ENCODE data around the gene TMEM170B.

Gene TMEM170B

DNA sequence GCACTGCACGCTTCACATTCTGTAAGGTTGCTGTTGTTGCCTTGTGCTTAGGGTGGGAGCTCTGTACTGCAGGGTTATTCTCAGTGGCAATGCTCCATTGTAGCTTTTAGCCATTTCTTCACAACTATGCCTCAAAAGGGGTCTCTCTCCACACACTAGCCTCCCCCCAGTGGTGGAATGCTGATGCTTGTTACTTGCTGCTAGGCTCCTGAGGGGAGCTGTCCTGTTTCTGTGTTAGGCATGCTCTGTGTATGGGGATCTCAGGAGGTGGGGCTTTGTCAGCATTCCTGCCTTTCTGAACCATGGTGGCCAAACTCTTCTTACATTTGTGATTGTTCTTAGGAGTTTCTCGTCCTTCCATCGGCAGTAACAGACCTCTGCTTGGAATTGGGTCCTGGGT lies 18.8 kb downstream of the TMEM170B start:
- H3K9me3 ChIP-seq (ENCODE audit: insufficient read depth, low read depth, low read length) = no peaks in the 10 kb centered on the region
- H2AK5ac ChIP-seq (ENCODE audit: low read length) = no peak overlapping the region
- no peak for DNase-seq
- H3K79me1 ChIP-seq (ENCODE audit: low read length) = no peaks in the 10 kb centered on the region
- H3K4me3 ChIP-seq (ENCODE audit: low read depth, low read length) = no peak overlapping the region
- no peak overlapping the region for H3K4ac ChIP-seq (ENCODE audit: low read depth, low read length)
- H3K36me3 ChIP-seq (ENCODE audit: control insufficient read depth in 1 of 2, insufficient read depth in 2 of 2, low read length in 2 of 2) = no peaks in the 10 kb centered on the region
- no peak overlapping the region for H3K27ac ChIP-seq (ENCODE audit: low read depth, low read length)
- H3K14ac ChIP-seq (ENCODE audit: low read length) = no peak overlapping the region
- H4K12ac ChIP-seq (ENCODE audit: low read depth, low read length) = no peak overlapping the region
- WGBS (ENCODE audit: extremely low coverage, insufficient coverage, insufficient read length) = no CpG with 5 or more reads among the region's 3 CpGs
- no peak overlapping the region for H3K4me2 ChIP-seq (ENCODE audit: low read length)
- no peak overlapping the region for H4K8ac ChIP-seq (ENCODE audit: low read depth, low read length)
- no peak overlapping the region for H4K91ac ChIP-seq (ENCODE audit: low read depth, low read length)
- H3K27me3 ChIP-seq (ENCODE audit: insufficient read depth, low read length) = no peaks in the 10 kb centered on the region
- H2AFZ ChIP-seq (ENCODE audit: insufficient read depth, low read length, poor library complexity) = no peak overlapping the region
- no peak overlapping the region for H3K18ac ChIP-seq (ENCODE audit: low read length)
- H3K9ac ChIP-seq (ENCODE audit: low read length) = no peak overlapping the region
- H3K79me2 ChIP-seq (ENCODE audit: control insufficient read depth, insufficient read depth, low read length, poor library complexity) = no peaks in the 10 kb centered on the region
- H2BK5ac ChIP-seq (ENCODE audit: low read depth, low read length, poor library complexity) = no peak overlapping the region
- no peaks in the 10 kb centered on the region for H3K4me1 ChIP-seq (ENCODE audit: control insufficient read depth in 1 of 2, insufficient read depth in 2 of 2, low read length in 2 of 2)
- no peak overlapping the region for H2BK120ac ChIP-seq (ENCODE audit: insufficient read depth, low read length, poor library complexity)
- H3K23ac ChIP-seq (ENCODE audit: low read length) = no peak overlapping the region
- no peak overlapping the region for H2BK12ac ChIP-seq (ENCODE audit: low read length)

DNA sequence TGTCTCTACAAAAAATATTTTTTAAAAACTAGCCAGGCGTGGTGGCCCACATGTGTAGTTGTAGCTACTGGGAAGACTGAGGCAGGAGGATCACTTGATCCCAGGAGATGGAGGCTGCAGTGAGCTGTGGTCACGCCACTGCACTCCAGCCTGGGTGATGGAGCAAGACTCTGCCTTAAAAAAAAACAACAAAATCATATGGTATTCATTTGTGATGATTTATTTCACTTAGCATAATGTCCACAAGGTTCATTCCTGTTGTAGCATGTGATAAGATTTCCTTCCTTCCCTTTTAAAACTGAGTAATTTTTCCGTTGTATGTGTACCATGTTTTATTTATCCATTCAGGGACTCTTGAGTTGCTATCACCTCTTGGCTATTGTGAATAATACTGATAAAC lies 26.2 kb downstream of the TMEM170B start:
- Histone ChIP-seq H4K8ac (ENCODE audit: low read depth, low read length) (no peak overlapping the region), H2AK5ac (ENCODE audit: low read length) (no peak overlapping the region), H3K9me3 (ENCODE audit: insufficient read depth, low read depth, low read length) (no peaks in the 10 kb centered on the region), H3K4me1 (ENCODE audit: control insufficient read depth in 1 of 2, insufficient read depth in 2 of 2, low read length in 2 of 2) (no peaks in the 10 kb centered on the region), H3K79me2 (ENCODE audit: control insufficient read depth, insufficient read depth, low read length, poor library complexity) (no peaks in the 10 kb centered on the region), H3K9ac (ENCODE audit: low read length) (no peak overlapping the region), H2BK120ac (ENCODE audit: insufficient read depth, low read length, poor library complexity) (no peak overlapping the region), H3K18ac (ENCODE audit: low read length) (no peak overlapping the region), H3K4me3 (ENCODE audit: low read depth, low read length) (no peak overlapping the region), H3K4ac (ENCODE audit: low read depth, low read length) (no peak overlapping the region), H3K79me1 (ENCODE audit: low read length) (no peaks in the 10 kb centered on the region), H3K14ac (ENCODE audit: low read length) (no peak overlapping the region), H2BK5ac (ENCODE audit: low read depth, low read length, poor library complexity) (no peak overlapping the region), H4K91ac (ENCODE audit: low read depth, low read length) (no peak overlapping the region), H2AFZ (ENCODE audit: insufficient read depth, low read length, poor library complexity) (no peak overlapping the region), H3K27me3 (ENCODE audit: insufficient read depth, low read length) (no peaks in the 10 kb centered on the region), H2BK12ac (ENCODE audit: low read length) (no peak overlapping the region), H3K27ac (ENCODE audit: low read depth, low read length) (no peak overlapping the region), H3K36me3 (ENCODE audit: control insufficient read depth in 1 of 2, insufficient read depth in 2 of 2, low read length in 2 of 2) (no peaks in the 10 kb centered on the region), H4K12ac (ENCODE audit: low read depth, low read length) (no peak overlapping the region), H3K4me2 (ENCODE audit: low read length) (no peak overlapping the region), H3K23ac (ENCODE audit: low read length) (no peak overlapping the region)
- no peak for DNase-seq
- WGBS (ENCODE audit: extremely low coverage, insufficient coverage, insufficient read length) = no CpG with 5 or more reads among the region's 3 CpGs

DNA sequence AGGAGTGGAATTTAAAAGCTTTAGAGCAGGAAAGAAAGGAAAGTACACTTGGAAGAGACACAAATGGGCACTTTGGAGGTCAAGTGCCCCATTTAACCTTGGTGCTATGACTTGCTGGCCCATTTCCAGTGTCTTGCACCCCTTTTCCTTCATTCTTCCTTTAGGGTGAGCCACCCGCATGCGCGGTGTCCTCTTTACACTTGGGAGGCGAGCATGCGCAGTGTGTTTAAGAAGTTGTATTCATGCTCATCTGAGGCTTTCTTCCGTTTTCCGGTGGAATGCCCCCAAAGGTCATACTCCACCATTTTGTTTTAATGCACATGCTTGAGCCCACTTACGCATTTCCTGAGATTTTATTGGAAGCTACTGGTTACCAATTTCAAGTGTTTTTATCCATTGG lies 29.1 kb downstream of the TMEM170B start:
- Histone ChIP-seq H2BK120ac (ENCODE audit: insufficient read depth, low read length, poor library complexity) (no peak overlapping the region), H3K23ac (ENCODE audit: low read length) (no peak overlapping the region), H3K79me1 (ENCODE audit: low read length) (no peaks in the 10 kb centered on the region), H3K4me1 (ENCODE audit: control insufficient read depth in 1 of 2, insufficient read depth in 2 of 2, low read length in 2 of 2) (no peaks in the 10 kb centered on the region), H3K4me3 (ENCODE audit: low read depth, low read length) (no peak overlapping the region), H2AK5ac (ENCODE audit: low read length) (no peak overlapping the region), H3K4me2 (ENCODE audit: low read length) (no peak overlapping the region), H4K12ac (ENCODE audit: low read depth, low read length) (no peak overlapping the region), H2BK12ac (ENCODE audit: low read length) (no peak overlapping the region), H4K91ac (ENCODE audit: low read depth, low read length) (no peak overlapping the region), H3K18ac (ENCODE audit: low read length) (no peak overlapping the region), H3K36me3 (ENCODE audit: control insufficient read depth in 1 of 2, insufficient read depth in 2 of 2, low read length in 2 of 2) (no peaks in the 10 kb centered on the region), H3K9me3 (ENCODE audit: insufficient read depth, low read depth, low read length) (no peaks in the 10 kb centered on the region), H3K27ac (ENCODE audit: low read depth, low read length) (no peak overlapping the region), H3K27me3 (ENCODE audit: insufficient read depth, low read length) (no peaks in the 10 kb centered on the region), H2AFZ (ENCODE audit: insufficient read depth, low read length, poor library complexity) (no peak overlapping the region), H4K8ac (ENCODE audit: low read depth, low read length) (no peak overlapping the region), H3K79me2 (ENCODE audit: control insufficient read depth, insufficient read depth, low read length, poor library complexity) (no peaks in the 10 kb centered on the region), H2BK5ac (ENCODE audit: low read depth, low read length, poor library complexity) (no peak overlapping the region), H3K4ac (ENCODE audit: low read depth, low read length) (no peak overlapping the region), H3K9ac (ENCODE audit: low read length) (no peak overlapping the region), H3K14ac (ENCODE audit: low read length) (no peak overlapping the region)
- WGBS (ENCODE audit: extremely low coverage, insufficient coverage, insufficient read length) = no CpG with 5 or more reads among the region's 8 CpGs
- no peak for DNase-seq

DNA sequence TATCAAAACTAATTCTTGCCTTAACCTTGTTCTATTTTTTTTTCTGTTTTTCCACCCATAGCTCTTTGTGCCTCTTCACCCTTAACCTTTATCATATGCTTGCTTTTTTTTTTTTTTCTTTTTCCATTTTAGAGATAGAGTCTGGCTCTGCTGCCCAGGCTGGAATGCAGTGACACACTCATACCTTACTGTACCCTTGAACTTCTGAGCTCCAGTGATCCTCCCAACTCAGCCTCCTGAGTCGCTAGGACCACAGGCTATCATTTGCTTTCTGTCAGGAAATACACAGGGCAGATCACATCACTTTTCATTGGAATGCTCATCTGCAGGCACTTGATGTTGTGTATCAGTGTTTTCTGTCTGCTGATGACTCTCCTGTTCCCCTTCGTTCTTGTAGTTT lies 33.5 kb downstream of the TMEM170B start:
- Histone ChIP-seq H2AK5ac (ENCODE audit: low read length) (no peak overlapping the region), H3K4me3 (ENCODE audit: low read depth, low read length) (no peak overlapping the region), H2BK120ac (ENCODE audit: insufficient read depth, low read length, poor library complexity) (no peak overlapping the region), H3K4me1 (ENCODE audit: control insufficient read depth in 1 of 2, insufficient read depth in 2 of 2, low read length in 2 of 2) (no peaks in the 10 kb centered on the region), H4K12ac (ENCODE audit: low read depth, low read length) (no peak overlapping the region), H3K27me3 (ENCODE audit: insufficient read depth, low read length) (no peaks in the 10 kb centered on the region), H3K4ac (ENCODE audit: low read depth, low read length) (no peak overlapping the region), H2AFZ (ENCODE audit: insufficient read depth, low read length, poor library complexity) (no peak overlapping the region), H2BK12ac (ENCODE audit: low read length) (no peak overlapping the region), H3K9ac (ENCODE audit: low read length) (no peak overlapping the region), H4K8ac (ENCODE audit: low read depth, low read length) (no peak overlapping the region), H4K91ac (ENCODE audit: low read depth, low read length) (no peak overlapping the region), H3K14ac (ENCODE audit: low read length) (no peak overlapping the region), H2BK5ac (ENCODE audit: low read depth, low read length, poor library complexity) (no peak overlapping the region), H3K9me3 (ENCODE audit: insufficient read depth, low read depth, low read length) (no peaks in the 10 kb centered on the region), H3K18ac (ENCODE audit: low read length) (no peak overlapping the region), H3K36me3 (ENCODE audit: control insufficient read depth in 1 of 2, insufficient read depth in 2 of 2, low read length in 2 of 2) (no peaks in the 10 kb centered on the region), H3K79me2 (ENCODE audit: control insufficient read depth, insufficient read depth, low read length, poor library complexity) (no peaks in the 10 kb centered on the region), H3K4me2 (ENCODE audit: low read length) (no peak overlapping the region), H3K23ac (ENCODE audit: low read length) (no peak overlapping the region), H3K79me1 (ENCODE audit: low read length) (no peaks in the 10 kb centered on the region), H3K27ac (ENCODE audit: low read depth, low read length) (no peak overlapping the region)
- DNase-seq = no peak
- WGBS (ENCODE audit: extremely low coverage, insufficient coverage, insufficient read length) = no CpG with 5 or more reads among the region's 2 CpGs

Data from trophoblast cell (in vitro differentiated cells and primary cell).